ENCODE data around the gene RPS8.
"Not testable (repeated sequence)": the region's sequence is repeated elsewhere in the genome, so short reads cannot be mapped to it uniquely, and the experiment has no call there.

RPS8 gene

GRCh38 chr1:44820328-44821239, 45.2 kb downstream of the RPS8 start:
- peak overlapping the region; percentile 58 for H3K4me3 ChIP-seq (ENCODE audit: low read depth, low read length)
- no peak for TF ChIP-seq CTCF (IDR thresholded peaks at IDR 0.05; ENCODE audit: low read depth, low read length)

GRCh38 chr1:44821240-44821715, 45.9 kb downstream of the RPS8 start:
- H3K4me3 ChIP-seq (ENCODE audit: low read depth, low read length), result no peak overlapping the region
- no peak for TF ChIP-seq CTCF (IDR thresholded peaks at IDR 0.05; ENCODE audit: low read depth, low read length)

GRCh38 chr1:44822131-44822701, 46.9 kb downstream of the RPS8 start:
- no peak overlapping the region for H3K4me3 ChIP-seq (ENCODE audit: low read depth, low read length)
- TF ChIP-seq CTCF (IDR thresholded peaks at IDR 0.05; ENCODE audit: low read depth, low read length), result no peak

- TF ChIP-seq CTCF (IDR thresholded peaks at IDR 0.05; ENCODE audit: low read depth, low read length), result no peak
- H3K4me3 ChIP-seq (ENCODE audit: low read depth, low read length), result no peak overlapping the region
Observed at GRCh38 chr1:44822981-44823451, 47.7 kb downstream of the RPS8 start.

DNA sequence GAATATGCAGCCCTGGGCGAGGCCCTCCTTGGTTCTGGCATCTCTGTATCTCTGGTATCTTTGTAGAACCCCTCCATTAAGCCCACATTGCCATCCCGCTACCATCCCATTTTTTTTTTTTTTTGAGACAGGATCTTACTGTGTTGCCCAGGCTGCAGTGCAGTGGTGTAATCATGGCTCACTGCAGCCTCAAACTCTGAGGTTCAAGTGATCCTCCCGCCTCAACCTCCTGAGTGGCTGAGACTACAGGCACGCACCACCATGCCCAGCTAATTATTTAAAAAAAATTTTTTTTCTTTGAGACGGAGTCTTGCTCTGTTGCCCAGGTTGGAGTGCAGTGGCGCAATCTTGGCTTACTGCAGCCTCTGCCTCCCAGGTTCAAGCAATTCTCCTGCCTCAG, 49.1 kb downstream of the RPS8 start:
- H3K4me3 ChIP-seq (ENCODE audit: low read depth, low read length), result not testable (repeated sequence)

- H3K4me3 ChIP-seq (ENCODE audit: low read depth, low read length), result no peak overlapping the region
- no peak for TF ChIP-seq CTCF (IDR thresholded peaks at IDR 0.05; ENCODE audit: low read depth, low read length)
Observed at GRCh38 chr1:44826375-44827196, 51.2 kb downstream of the RPS8 start.

GRCh38 chr1:44827197-44828002, 52.1 kb downstream of the RPS8 start:
- no peak for TF ChIP-seq CTCF (IDR thresholded peaks at IDR 0.05; ENCODE audit: low read depth, low read length)
- H3K4me3 ChIP-seq (ENCODE audit: low read depth, low read length), result no peak overlapping the region

Data from WI38 (cell line).